Central memory CD8-positive, alpha-beta T cell (primary cell): ENCODE results near the gene TRPV2.
A peak's percentile ranks its signal among the peaks of the same experiment; 100 is the strongest.

Source experiments
- ATAC-seq: fragments of 150-1000 bp; cut with Tn5 transposase; replicated peaks from 2 replicates; pipeline ENCODE4 v1.10.0; 2022; ENCODE audit warnings: mild to moderate bottlenecking, moderate FRiP score, moderate number of reproducible peaks; ENCODE audit not compliant: poor library complexity, severe bottlenecking; ENCODE audit errors: extremely low read depth
- DNase-seq, 2 donors: peaks; one replicate each; pipeline ENCODE4 v3.0.0; 2021; ENCODE audit warnings: low spot score in 2 of 2
- H3K27ac Mint-ChIP-seq: one replicate; pipeline ENCODE4 v1.8.0; 2022; ENCODE audit warnings: low read depth, mild to moderate bottlenecking, moderate library complexity, mixed read lengths
- H3K27me3 Mint-ChIP-seq: one replicate; pipeline ENCODE4 v1.8.0; 2022; ENCODE audit warnings: mixed read lengths
- H3K36me3 Mint-ChIP-seq: one replicate; pipeline ENCODE4 v1.8.0; 2022; ENCODE audit warnings: mild to moderate bottlenecking, moderate library complexity, mixed read lengths; ENCODE audit not compliant: insufficient read depth
- H3K4me1 Mint-ChIP-seq: one replicate; pipeline ENCODE4 v1.8.0; 2022; ENCODE audit warnings: mixed read lengths
- H3K4me3 Mint-ChIP-seq: one replicate; pipeline ENCODE4 v1.8.0; 2022; ENCODE audit warnings: mild to moderate bottlenecking, moderate library complexity, mixed read lengths
- H3K9me3 Mint-ChIP-seq: one replicate; pipeline ENCODE4 v1.8.0; 2022; ENCODE audit warnings: mixed read lengths

Gene TRPV2

GRCh38 chr17:16415031-16415924 is at the start of gene TRPV2:
Gene TRPV2 (plus strand): TSS chr17:16415571. CDS start chr17:16417669, 2,098 bp downstream.
- H3K4me3 Mint-ChIP-seq: peak within 1 kb of the TSS; percentile 96
- peak within 1 kb of the TSS; percentile 97 for H3K27ac Mint-ChIP-seq
- H3K9me3 Mint-ChIP-seq: no peaks in the 10 kb centered on the region
- peaks cover 51% of the 10 kb centered on the region for H3K4me1 Mint-ChIP-seq
- ATAC-seq (peak; percentile 52), DNase-seq (peak in 1 of 2 donors; percentile 30)
- peaks cover 39% of the 10 kb centered on the region for H3K36me3 Mint-ChIP-seq
- no peaks in the 10 kb centered on the region for H3K27me3 Mint-ChIP-seq

GRCh38 chr17:16371742-16372141 is 43.6 kb upstream of the TRPV2 start:
- no peaks in the 10 kb centered on the region for H3K9me3 Mint-ChIP-seq
- H3K36me3 Mint-ChIP-seq: peaks cover 2% of the 10 kb centered on the region
- DNase-seq (no peak), ATAC-seq (no peak)
- H3K27ac Mint-ChIP-seq: no peak overlapping the region
- H3K4me3 Mint-ChIP-seq: no peak overlapping the region
- H3K27me3 Mint-ChIP-seq: no peaks in the 10 kb centered on the region
- H3K4me1 Mint-ChIP-seq: no peaks in the 10 kb centered on the region

GRCh38 chr17:16374146-16374938 is 41.0 kb upstream of the TRPV2 start:
- DNase-seq: no peak
- Mint-ChIP-seq H3K36me3 (peaks cover 2% of the 10 kb centered on the region), H3K9me3 (no peaks in the 10 kb centered on the region), H3K4me3 (no peak overlapping the region), H3K27ac (no peak overlapping the region), H3K4me1 (no peaks in the 10 kb centered on the region), H3K27me3 (no peaks in the 10 kb centered on the region)
- ATAC-seq: no peak

- Mint-ChIP-seq H3K4me1 (peaks cover 27% of the 10 kb centered on the region), H3K9me3 (no peaks in the 10 kb centered on the region), H3K27ac (no peak overlapping the region), H3K27me3 (no peaks in the 10 kb centered on the region), H3K36me3 (peaks cover 27% of the 10 kb centered on the region), H3K4me3 (no peak overlapping the region)
- ATAC-seq (no peak), DNase-seq (no peak)
Observed at GRCh38 chr17:16377941-16378341, 37.4 kb upstream of the TRPV2 start.

GRCh38 chr17:16378636-16379282 is 36.6 kb upstream of the TRPV2 start:
- H3K36me3 Mint-ChIP-seq: peaks cover 34% of the 10 kb centered on the region
- peak overlapping the region; percentile 11 for H3K4me3 Mint-ChIP-seq
- ATAC-seq: no peak
- peaks cover 35% of the 10 kb centered on the region for H3K4me1 Mint-ChIP-seq
- no peaks in the 10 kb centered on the region for H3K9me3 Mint-ChIP-seq
- no peaks in the 10 kb centered on the region for H3K27me3 Mint-ChIP-seq
- no peak overlapping the region for H3K27ac Mint-ChIP-seq
- no peak for DNase-seq

GRCh38 chr17:16379654-16380053 is 35.7 kb upstream of the TRPV2 start:
- Mint-ChIP-seq H3K27me3 (no peaks in the 10 kb centered on the region), H3K36me3 (peaks cover 37% of the 10 kb centered on the region), H3K27ac (no peak overlapping the region), H3K4me3 (no peak overlapping the region), H3K4me1 (peaks cover 44% of the 10 kb centered on the region), H3K9me3 (no peaks in the 10 kb centered on the region)
- no peak for DNase-seq
- no peak for ATAC-seq

- Mint-ChIP-seq H3K4me1 (peaks cover 45% of the 10 kb centered on the region), H3K27ac (peak within 1 kb of the TSS; percentile 99), H3K4me3 (peak within 1 kb of the TSS; percentile 93), H3K36me3 (peaks cover 37% of the 10 kb centered on the region), H3K27me3 (no peaks in the 10 kb centered on the region), H3K9me3 (no peaks in the 10 kb centered on the region)
- ATAC-seq (peak; percentile 98), DNase-seq (peak; percentile 87 to 94)
Observed at GRCh38 chr17:16380640-16381495, 34.5 kb upstream of the TRPV2 start, which contains the start of gene UBB. Gene UBB (plus strand): TSS chr17:16381091. CDS start chr17:16381908, 817 bp downstream.

- Mint-ChIP-seq H3K27ac (peak overlapping the region; percentile 99), H3K4me3 (peak overlapping the region; percentile 93), H3K9me3 (no peaks in the 10 kb centered on the region), H3K27me3 (no peaks in the 10 kb centered on the region), H3K4me1 (peaks cover 45% of the 10 kb centered on the region), H3K36me3 (peaks cover 37% of the 10 kb centered on the region)
- no peak for DNase-seq
- peak; percentile 21 for ATAC-seq
Observed at GRCh38 chr17:16381496-16381820, 33.9 kb upstream of the TRPV2 start.

- no peaks in the 10 kb centered on the region for H3K27me3 Mint-ChIP-seq
- peak overlapping the region; percentile 93 for H3K4me3 Mint-ChIP-seq
- peaks cover 37% of the 10 kb centered on the region for H3K36me3 Mint-ChIP-seq
- no peaks in the 10 kb centered on the region for H3K9me3 Mint-ChIP-seq
- DNase-seq: no peak
- H3K27ac Mint-ChIP-seq: no peak overlapping the region
- no peak for ATAC-seq
- peaks cover 53% of the 10 kb centered on the region for H3K4me1 Mint-ChIP-seq
Observed at GRCh38 chr17:16383216-16383615, 32.2 kb upstream of the TRPV2 start.

- no peak for ATAC-seq
- DNase-seq: no peak
- Mint-ChIP-seq H3K27ac (no peak overlapping the region), H3K9me3 (no peaks in the 10 kb centered on the region), H3K27me3 (no peaks in the 10 kb centered on the region), H3K4me3 (no peak overlapping the region), H3K36me3 (peaks cover 37% of the 10 kb centered on the region), H3K4me1 (peaks cover 53% of the 10 kb centered on the region)
Observed at GRCh38 chr17:16383772-16384287, 31.5 kb upstream of the TRPV2 start.

GRCh38 chr17:16384557-16384956 is 30.8 kb upstream of the TRPV2 start:
- no peak for ATAC-seq
- Mint-ChIP-seq H3K27me3 (no peaks in the 10 kb centered on the region), H3K9me3 (no peaks in the 10 kb centered on the region), H3K4me3 (no peak overlapping the region), H3K27ac (no peak overlapping the region), H3K36me3 (peaks cover 37% of the 10 kb centered on the region), H3K4me1 (peaks cover 53% of the 10 kb centered on the region)
- no peak for DNase-seq
